Activated CD8-positive, alpha-beta T cell treated with anti-CD3 and anti-CD28 coated beads for 36 hours (primary cell): ENCODE data around the gene STXBP1. TPM values are rescaled to one million over a fixed set of nuclear protein-coding genes. Genes with fewer than 3 reads are reported as not detected.
"Not testable (repeated sequence)": the region's sequence is repeated elsewhere in the genome, so short reads cannot be mapped to it uniquely, and the experiment has no call there.

ENCODE experiments used
- ATAC-seq: fragments of 200-7000 bp; cut with Tn5 transposase; one replicate; pipeline ENCODE4 v1.10.0; 2021; ENCODE audit warnings: mild to moderate bottlenecking, moderate library complexity
- CTCF ChIA-PET: fragments of 350-600 bp; sonication (Branson Sonifier 250); formaldehyde crosslinking; loops from one replicate; lab custom pipeline; 2021; ENCODE audit warnings: antibody characterized with exemption; lab: Charles Lee
- POLR2A ChIA-PET: fragments of 350-600 bp; sonication (Branson Sonifier 250); formaldehyde crosslinking; loops from one replicate; lab custom pipeline; 2021; ENCODE audit warnings: antibody characterized with exemption; lab: Charles Lee
- DNase-seq: peaks from one replicate; pipeline ENCODE4 v3.0.0-alpha.2; 2020
- H3K27ac Mint-ChIP-seq: one replicate; pipeline ENCODE4 v1.8.0; 2021; ENCODE audit warnings: mild to moderate bottlenecking, mixed read lengths
- H3K27me3 Mint-ChIP-seq: one replicate; pipeline ENCODE4 v1.8.0; 2021; ENCODE audit warnings: mixed read lengths
- H3K36me3 Mint-ChIP-seq: one replicate; pipeline ENCODE4 v1.8.0; 2021; ENCODE audit warnings: low read depth, mixed read lengths
- H3K4me1 Mint-ChIP-seq: one replicate; pipeline ENCODE4 v1.8.0; 2021; ENCODE audit warnings: low read depth, mixed read lengths
- H3K4me3 Mint-ChIP-seq: one replicate; pipeline ENCODE4 v1.8.0; 2021; ENCODE audit warnings: mild to moderate bottlenecking, moderate library complexity, mixed read lengths
- H3K9me3 Mint-ChIP-seq: one replicate; pipeline ENCODE4 v1.8.0; 2021; ENCODE audit warnings: mixed read lengths
- CTCF ChIP-seq: fragments of 200-600 bp; IDR thresholded peaks from one replicate; pipeline ENCODE4 v1.8.0; 2022; ENCODE audit warnings: antibody characterized with exemption, mild to moderate bottlenecking
- intact Hi-C: fragments of 100-400 bp; cut with micrococcal nuclease; formaldehyde crosslinking; loops from one replicate; pipeline ENCODE4 v1.10.0; 2022
- total RNA-seq, 2 experiments: library from RNA; stranded (reverse); gene quantifications; one replicate each; pipeline ENCODE4 v1.2.3, GENCODE V29; 2021

The STXBP1 gene
- total RNA-seq, 2 experiments from 2014 or later = 19.2 to 23.5 TPM

- intact Hi-C loops = no loop called here
- Mint-ChIP-seq H3K36me3 (no peaks in the 10 kb centered on the region), H3K4me3 (peak overlapping the region; percentile 74), H3K27me3 (peaks cover 23% of the 10 kb centered on the region), H3K27ac (no peak overlapping the region), H3K9me3 (no peaks in the 10 kb centered on the region), H3K4me1 (peaks cover 23% of the 10 kb centered on the region)
- POLR2A ChIA-PET = interaction anchor here (0.6 to 1.4 kb wide), 5 partner anchors 109 to 697 kb away, joined by 3 to 5 read pairs (median 3); partner anchors contain the start of genes LRSAM1 and RPL12
- CTCF ChIA-PET = interaction anchor here (1.4 kb wide), 1 partner anchor 13 kb away, joined by 3 read pairs; no protein-coding TSS in a partner anchor
- DNase-seq (peak; percentile 48), ATAC-seq (no peak)
- TF ChIP-seq CTCF = no peak
Observed at GRCh38 chr9:127612939-127613582, 984 bp downstream of the STXBP1 start.

GRCh38 chr9:127613583-127613954 lies 1.5 kb downstream of the STXBP1 start:
- intact Hi-C loops = no loop called here
- POLR2A ChIA-PET = interaction anchor here (0.6 to 1.4 kb wide), 4 partner anchors 109 to 698 kb away, joined by 3 to 5 read pairs (median 3); partner anchors contain the start of genes LRSAM1 and RPL12
- Mint-ChIP-seq H3K4me1 (peaks cover 20% of the 10 kb centered on the region), H3K27ac (no peak overlapping the region), H3K4me3 (peak overlapping the region; percentile 74), H3K9me3 (no peaks in the 10 kb centered on the region), H3K36me3 (no peaks in the 10 kb centered on the region), H3K27me3 (peaks cover 23% of the 10 kb centered on the region)
- DNase-seq (no peak), ATAC-seq (no peak)
- CTCF ChIA-PET = interaction anchor here (1.4 kb wide), 1 partner anchor 13 kb away, joined by 3 read pairs; no protein-coding TSS in a partner anchor
- no peak for TF ChIP-seq CTCF

GRCh38 chr9:127614961-127615360 lies 2.9 kb downstream of the STXBP1 start:
- TF ChIP-seq CTCF = no peak
- Mint-ChIP-seq H3K36me3 (no peaks in the 10 kb centered on the region), H3K4me1 (peaks cover 14% of the 10 kb centered on the region), H3K4me3 (no peak overlapping the region), H3K27ac (no peak overlapping the region), H3K27me3 (peaks cover 12% of the 10 kb centered on the region), H3K9me3 (no peaks in the 10 kb centered on the region)
- no peak for DNase-seq
- ChIA-PET POLR2A (no interaction called here), CTCF (interaction anchor here (0.9 to 1.8 kb wide), 3 partner anchors 90 to 120 kb away, joined by 3 to 4 read pairs (median 4); partner anchors contain the start of gene TOR2A)
- intact Hi-C loops = no loop called here
- no peak for ATAC-seq

GRCh38 chr9:127621339-127621970 lies 9.4 kb downstream of the STXBP1 start:
- H3K9me3 Mint-ChIP-seq, H3K27ac Mint-ChIP-seq, H3K4me3 Mint-ChIP-seq, H3K36me3 Mint-ChIP-seq, POLR2A ChIA-PET, H3K4me1 Mint-ChIP-seq, H3K27me3 Mint-ChIP-seq, intact Hi-C loops, DNase-seq: not testable (repeated sequence)
- CTCF ChIA-PET = interaction anchor here (0.8 kb wide), 1 partner anchor 24 kb away, joined by 3 read pairs; no protein-coding TSS in a partner anchor
- ATAC-seq = peak; percentile 45

GRCh38 chr9:127626752-127627493 lies 14.8 kb downstream of the STXBP1 start:
- Mint-ChIP-seq H3K27ac (no peak overlapping the region), H3K36me3 (no peaks in the 10 kb centered on the region), H3K4me1 (no peaks in the 10 kb centered on the region), H3K4me3 (no peak overlapping the region), H3K9me3 (no peaks in the 10 kb centered on the region), H3K27me3 (no peaks in the 10 kb centered on the region)
- CTCF ChIA-PET = interaction anchor here (1.0 to 2.0 kb wide), 2 partner anchors 11 to 14 kb away, joined by 3 to 4 read pairs; no protein-coding TSS in a partner anchor
- TF ChIP-seq CTCF = no peak
- DNase-seq (no peak), ATAC-seq (no peak)
- POLR2A ChIA-PET = interaction anchor here (0.5 kb wide), 1 partner anchor 44 kb away, joined by 3 read pairs; no protein-coding TSS in a partner anchor
- intact Hi-C loops = no loop called here
